22Rv1 (cell line): ENCODE data around the gene VASH2.

Experiments used
- H3K27ac ChIP-seq: fragments of 450-650 bp; 2 replicates; pipeline ENCODE4 v1.5.1; 2017
- ZFX ChIP-seq: fragments of 450-650 bp; IDR thresholded peaks from 2 replicates; pipeline ENCODE4 v1.6.1; 2017; ENCODE audit warnings: antibody characterized with exemption, borderline replicate concordance
- TF ChIP-seq, protein P1 (sequence below): fragments of 450-650 bp; IDR thresholded peaks from 2 replicates; pipeline ENCODE4 v1.5.1; 2017; ENCODE audit warnings: mild to moderate bottlenecking

Gene VASH2

GRCh38 chr1:212945463-212946160, 4.7 kb upstream of the VASH2 start:
- TF ChIP-seq, protein P1, sequence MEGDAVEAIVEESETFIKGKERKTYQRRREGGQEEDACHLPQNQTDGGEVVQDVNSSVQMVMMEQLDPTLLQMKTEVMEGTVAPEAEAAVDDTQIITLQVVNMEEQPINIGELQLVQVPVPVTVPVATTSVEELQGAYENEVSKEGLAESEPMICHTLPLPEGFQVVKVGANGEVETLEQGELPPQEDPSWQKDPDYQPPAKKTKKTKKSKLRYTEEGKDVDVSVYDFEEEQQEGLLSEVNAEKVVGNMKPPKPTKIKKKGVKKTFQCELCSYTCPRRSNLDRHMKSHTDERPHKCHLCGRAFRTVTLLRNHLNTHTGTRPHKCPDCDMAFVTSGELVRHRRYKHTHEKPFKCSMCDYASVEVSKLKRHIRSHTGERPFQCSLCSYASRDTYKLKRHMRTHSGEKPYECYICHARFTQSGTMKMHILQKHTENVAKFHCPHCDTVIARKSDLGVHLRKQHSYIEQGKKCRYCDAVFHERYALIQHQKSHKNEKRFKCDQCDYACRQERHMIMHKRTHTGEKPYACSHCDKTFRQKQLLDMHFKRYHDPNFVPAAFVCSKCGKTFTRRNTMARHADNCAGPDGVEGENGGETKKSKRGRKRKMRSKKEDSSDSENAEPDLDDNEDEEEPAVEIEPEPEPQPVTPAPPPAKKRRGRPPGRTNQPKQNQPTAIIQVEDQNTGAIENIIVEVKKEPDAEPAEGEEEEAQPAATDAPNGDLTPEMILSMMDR: no peak
- no peak for TF ChIP-seq ZFX
- H3K27ac ChIP-seq: no peak overlapping the region

- no peak overlapping the region for H3K27ac ChIP-seq
- TF ChIP-seq ZFX: no peak
- TF ChIP-seq, protein P1: no peak
Observed at GRCh38 chr1:212946872-212947271, 3.5 kb upstream of the VASH2 start.

- no peak overlapping the region for H3K27ac ChIP-seq
- no peak for TF ChIP-seq ZFX
- TF ChIP-seq, protein P1: no peak
Observed at GRCh38 chr1:212949771-212950170, 570 bp upstream of the VASH2 start.

- no peak overlapping the region for H3K27ac ChIP-seq
- TF ChIP-seq, protein P1: no peak
- TF ChIP-seq ZFX: no peak
Observed at GRCh38 chr1:212951126-212951946, 995 bp downstream of the VASH2 start.

DNA sequence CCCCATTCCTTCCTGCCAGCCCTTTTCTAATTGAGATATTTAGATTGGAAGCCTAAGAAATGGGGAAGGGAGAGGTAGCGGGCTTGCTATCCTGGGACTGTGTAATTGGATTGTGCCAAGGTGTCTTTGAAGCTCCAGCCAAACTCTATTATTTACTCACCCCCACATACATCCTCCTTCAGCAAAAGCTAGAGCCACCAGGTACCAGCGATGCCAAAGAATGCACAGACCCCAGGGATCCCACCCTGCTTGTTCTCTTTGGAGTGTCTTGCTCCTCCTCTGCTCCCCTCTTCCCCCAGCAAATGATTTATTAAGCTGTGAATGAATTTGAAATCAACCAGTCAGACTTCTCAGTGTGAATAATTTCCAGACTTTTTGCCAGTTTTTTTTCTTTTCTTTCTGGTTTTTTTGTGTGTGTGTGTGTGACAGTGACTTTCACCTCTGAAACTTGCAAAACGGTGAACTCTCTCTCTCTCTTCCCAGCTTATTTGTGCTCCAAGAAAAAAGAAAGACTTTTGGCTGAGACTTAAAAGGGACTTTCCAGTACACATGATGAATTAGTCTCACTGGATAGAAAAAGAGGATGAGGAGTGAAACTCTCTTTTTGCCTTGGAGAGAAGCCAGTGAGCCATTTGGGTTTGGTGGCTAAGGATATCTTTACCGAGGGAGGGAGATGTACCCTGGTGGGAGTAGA, 1.8 kb downstream of the VASH2 start:
- no peak overlapping the region for H3K27ac ChIP-seq
- TF ChIP-seq, protein P1: no peak
- no peak for TF ChIP-seq ZFX

DNA sequence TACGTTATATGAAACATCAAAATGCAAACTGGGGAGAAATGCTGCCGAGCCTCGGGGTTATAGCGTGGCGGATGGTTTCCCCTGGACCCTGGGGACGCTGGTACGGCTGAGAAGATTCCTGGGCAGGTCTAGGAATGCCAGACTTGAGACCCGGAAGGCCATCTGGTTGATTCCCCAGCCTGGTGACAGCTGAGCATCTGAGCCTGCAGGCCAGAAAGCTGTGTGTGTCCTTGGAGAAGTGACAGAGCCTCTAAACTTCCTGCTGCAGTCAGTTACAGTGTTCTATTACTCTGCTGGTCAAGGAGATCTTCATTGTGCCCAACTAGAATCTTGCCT, 2.3 kb downstream of the VASH2 start:
- no peak overlapping the region for H3K27ac ChIP-seq
- no peak for TF ChIP-seq ZFX
- TF ChIP-seq, protein P1: no peak

- H3K27ac ChIP-seq: no peak overlapping the region
- TF ChIP-seq ZFX: no peak
- TF ChIP-seq, protein P1: no peak
Observed at GRCh38 chr1:212953321-212953720, 3.0 kb downstream of the VASH2 start.
